Measurements from ENCODE around the gene PPP1R1B. TPM values are rescaled to one million over a fixed set of nuclear protein-coding genes. Genes with fewer than 3 reads are reported as not detected.

Gene PPP1R1B
- total RNA-seq, 4 donors from 2014 or later = 2.7 to 12.2 (median 8.6) TPM

- Histone ChIP-seq H3K36me3 (no peaks in the 10 kb centered on the region), H3K4me3 (no peak overlapping the region), H3K4me1 (peaks cover 0 to 53% (median 19%) of the 10 kb centered on the region in 3 donors), H3K9me3 (no peaks in the 10 kb centered on the region), H3K27ac (no peak overlapping the region), H3K27me3 (peaks cover 43% of the 10 kb centered on the region)
- WGBS, 2 donors (ENCODE audit: low coverage in 1 of 2) = 70 to 83% methylated on average over 2 to 7 of the region's 15 CpGs
- no peak for TF ChIP-seq CTCF (IDR thresholded peaks at IDR 0.05)
- no peak for TF ChIP-seq EP300 (IDR thresholded peaks at IDR 0.05)
- no peak for TF ChIP-seq POLR2A (IDR thresholded peaks at IDR 0.05)
- no peak for TF ChIP-seq POLR2AphosphoS5 (IDR thresholded peaks at IDR 0.05)
- no peak for ATAC-seq
Measured at GRCh38 chr17:39672522-39673334, 46.0 kb downstream of the PPP1R1B start.

GRCh38 chr17:39673335-39674081 is 46.8 kb downstream of the PPP1R1B start:
- Histone ChIP-seq H3K4me1 (peaks cover 0 to 53% (median 17%) of the 10 kb centered on the region in 3 donors), H3K27me3 (peaks cover 35% of the 10 kb centered on the region), H3K9me3 (no peaks in the 10 kb centered on the region), H3K27ac (no peak overlapping the region), H3K4me3 (no peak overlapping the region), H3K36me3 (no peaks in the 10 kb centered on the region)
- no peak for ATAC-seq
- TF ChIP-seq EP300 (IDR thresholded peaks at IDR 0.05) (no peak), POLR2AphosphoS5 (IDR thresholded peaks at IDR 0.05) (no peak), CTCF (IDR thresholded peaks at IDR 0.05) (no peak), POLR2A (IDR thresholded peaks at IDR 0.05) (no peak)
- 0 to 13% methylated on average over 1 of the region's 13 CpGs for WGBS, 2 donors (ENCODE audit: low coverage in 1 of 2)

- Histone ChIP-seq H3K4me3 (no peak overlapping the region), H3K36me3 (peaks cover 0 to 6% of the 10 kb centered on the region in 2 donors), H3K4me1 (peaks cover 0 to 49% (median 17%) of the 10 kb centered on the region in 3 donors), H3K27ac (no peak overlapping the region), H3K27me3 (peaks cover 28% of the 10 kb centered on the region), H3K9me3 (no peaks in the 10 kb centered on the region)
- ATAC-seq = no peak
- WGBS, 2 donors (ENCODE audit: low coverage in 1 of 2) = 60% methylated on average over 1 of the region's 5 CpGs; no CpG with 5 or more reads in 1 of the 2 donors
- TF ChIP-seq EP300 (IDR thresholded peaks at IDR 0.05) (no peak), POLR2AphosphoS5 (IDR thresholded peaks at IDR 0.05) (no peak), CTCF (IDR thresholded peaks at IDR 0.05) (no peak), POLR2A (IDR thresholded peaks at IDR 0.05) (no peak)
Measured at GRCh38 chr17:39674179-39674578, 47.4 kb downstream of the PPP1R1B start.

GRCh38 chr17:39674702-39675389 is 48.1 kb downstream of the PPP1R1B start:
- H3K9me3 ChIP-seq = no peaks in the 10 kb centered on the region
- TF ChIP-seq EP300 (IDR thresholded peaks at IDR 0.05) = no peak
- TF ChIP-seq CTCF (IDR thresholded peaks at IDR 0.05) = no peak
- TF ChIP-seq POLR2A (IDR thresholded peaks at IDR 0.05) = no peak
- no peak for TF ChIP-seq POLR2AphosphoS5 (IDR thresholded peaks at IDR 0.05)
- 54 to 100% methylated on average over 1 to 3 of the region's 11 CpGs for WGBS, 2 donors (ENCODE audit: low coverage in 1 of 2)
- peaks cover 0 to 13% of the 10 kb centered on the region in 2 donors for H3K36me3 ChIP-seq
- H3K4me1 ChIP-seq = peaks cover 0 to 48% (median 17%) of the 10 kb centered on the region in 3 donors
- H3K27ac ChIP-seq = peak overlapping the region in 1 of 4 donors; percentile 5
- ATAC-seq = no peak
- peaks cover 22% of the 10 kb centered on the region for H3K27me3 ChIP-seq
- H3K4me3 ChIP-seq = no peak overlapping the region

Measured in gastroesophageal sphincter (tissue), 4 donors.